ENCODE results near the gene SLX1B.
"Not testable (repeated sequence)": the region's sequence is repeated elsewhere in the genome, so short reads cannot be mapped to it uniquely, and the experiment has no call there.

- not testable (repeated sequence) for TF ChIP-seq CTCF (conservative IDR thresholded peaks at IDR 0.05); ZFX (IDR thresholded peaks at IDR 0.05)
Observed at GRCh38 chr16:29454269-29454668, at the start of gene SLX1B, which contains the start of gene BOLA2.

Data from C4-2B (cell line).